Activated B cell treated with CpG ODN at 0.5 μM for 24 hours (primary cell): Measurements from ENCODE around the gene CBARP. TPM values are rescaled to one million over a fixed set of nuclear protein-coding genes. Genes with fewer than 3 reads are reported as not detected.
A peak's percentile ranks its signal among the peaks of the same experiment; 100 is the strongest.

Experiments
- ATAC-seq: fragments of 200-7000 bp; cut with Tn5 transposase; one replicate; pipeline ENCODE4 v1.10.0; 2021; ENCODE audit warnings: low read depth, mild to moderate bottlenecking, moderate library complexity
- CTCF ChIA-PET: fragments of 350-600 bp; sonication (Branson Sonifier 250); formaldehyde crosslinking; loops from one replicate; lab custom pipeline; 2021; ENCODE audit warnings: antibody characterized with exemption; lab: Charles Lee
- POLR2A ChIA-PET: fragments of 350-600 bp; sonication (Branson Sonifier 250); formaldehyde crosslinking; loops from one replicate; lab custom pipeline; 2021; ENCODE audit warnings: antibody characterized with exemption; lab: Charles Lee
- DNase-seq: peaks from one replicate; pipeline ENCODE4 v3.0.0; 2022
- H3K27ac Mint-ChIP-seq: one replicate; pipeline ENCODE4 v1.8.0; 2020; ENCODE audit warnings: mixed read lengths
- H3K27me3 Mint-ChIP-seq: one replicate; pipeline ENCODE4 v1.8.0; 2021; ENCODE audit warnings: mixed read lengths
- H3K36me3 Mint-ChIP-seq: one replicate; pipeline ENCODE4 v1.8.0; 2021; ENCODE audit warnings: low read depth, mixed read lengths
- H3K4me1 Mint-ChIP-seq: one replicate; pipeline ENCODE4 v1.8.0; 2021; ENCODE audit warnings: mixed read lengths
- H3K4me3 Mint-ChIP-seq: one replicate; pipeline ENCODE4 v1.8.0; 2020; ENCODE audit warnings: mild to moderate bottlenecking, mixed read lengths
- H3K9me3 Mint-ChIP-seq: one replicate; pipeline ENCODE4 v1.8.0; 2020; ENCODE audit warnings: mixed read lengths
- CTCF ChIP-seq: fragments of 200-600 bp; IDR thresholded peaks from one replicate; pipeline ENCODE4 v1.8.0; 2022; ENCODE audit warnings: antibody characterized with exemption, mild to moderate bottlenecking
- intact Hi-C: fragments of 100-400 bp; cut with micrococcal nuclease; formaldehyde crosslinking; loops from one replicate; pipeline ENCODE4 v1.15.1; 2024
- total RNA-seq: library from RNA; stranded (reverse); gene quantifications from 2 replicates; pipeline ENCODE4 v1.2.3, GENCODE V29; 2022

The CBARP gene
- total RNA-seq, 1 donor from 2014 or later: 0.64 TPM

GRCh38 chr19:1270213-1270853, 32.5 kb upstream of the CBARP start:
- no peak for DNase-seq
- H3K4me3 Mint-ChIP-seq: peak overlapping the region; percentile 86
- ChIA-PET POLR2A (interaction anchor here (1.5 to 4.0 kb wide), 3 partner anchors 16 to 25 kb away, joined by 33 to 139 read pairs (median 37); no protein-coding TSS in a partner anchor), CTCF (interaction anchor here (0.8 to 9.8 kb wide), 2 partner anchors 27 to 408 kb away, joined by 3 to 540 read pairs; partner anchors contain the start of gene ATP5F1D)
- H3K36me3 Mint-ChIP-seq: peaks cover 45% of the 10 kb centered on the region
- peak overlapping the region; percentile 80 for H3K27ac Mint-ChIP-seq
- H3K9me3 Mint-ChIP-seq: no peaks in the 10 kb centered on the region
- no peak for ATAC-seq
- intact Hi-C loops: no loop called here
- TF ChIP-seq CTCF: no peak
- no peaks in the 10 kb centered on the region for H3K27me3 Mint-ChIP-seq
- H3K4me1 Mint-ChIP-seq: peaks cover 71% of the 10 kb centered on the region

GRCh38 chr19:1269478-1270212, 31.8 kb upstream of the CBARP start:
- POLR2A ChIA-PET: interaction anchor here (0.5 to 11.5 kb wide), 64 partner anchors 8 to 1681 kb away, joined by 3 to 824 read pairs (median 6); partner anchors contain the start of genes ABCA7, ARHGAP45, ATP5F1D and C19orf25
- peak; percentile 9 for ATAC-seq
- no peak for TF ChIP-seq CTCF
- peaks cover 45% of the 10 kb centered on the region for H3K36me3 Mint-ChIP-seq
- peak; percentile 86 for DNase-seq
- H3K27ac Mint-ChIP-seq: peak overlapping the region; percentile 80
- intact Hi-C loops: loop anchor here (1.0 to 2.0 kb wide), 3 partner anchors 8 to 473 kb away; partner anchors contain the start of genes DAZAP1 and PTBP1
- no peaks in the 10 kb centered on the region for H3K27me3 Mint-ChIP-seq
- H3K4me3 Mint-ChIP-seq: peak overlapping the region; percentile 86
- H3K9me3 Mint-ChIP-seq: no peaks in the 10 kb centered on the region
- H3K4me1 Mint-ChIP-seq: peaks cover 77% of the 10 kb centered on the region
- CTCF ChIA-PET: interaction anchor here (0.8 to 9.8 kb wide), 3 partner anchors 18 to 407 kb away, joined by 3 to 540 read pairs (median 3); partner anchors contain the start of gene ATP5F1D

GRCh38 chr19:1269065-1269477, 31.3 kb upstream of the CBARP start, which contains the start of gene CIRBP:
TSS of gene CIRBP (plus strand) at chr19:1269332. CDS start at chr19:1270934, 1,602 bp downstream.
- CTCF ChIA-PET: interaction anchor here (0.8 to 9.8 kb wide), 3 partner anchors 17 to 406 kb away, joined by 3 to 540 read pairs (median 3); partner anchors contain the start of gene ATP5F1D
- DNase-seq (peak; percentile 99), ATAC-seq (peak; percentile 72)
- no peaks in the 10 kb centered on the region for H3K9me3 Mint-ChIP-seq
- POLR2A ChIA-PET: interaction anchor here (0.5 to 11.5 kb wide), 88 partner anchors 8 to 1681 kb away, joined by 3 to 824 read pairs (median 5); partner anchors contain the start of genes ABCA7, ARHGAP45, ATP5F1D and C19orf25
- peaks cover 42% of the 10 kb centered on the region for H3K36me3 Mint-ChIP-seq
- H3K4me3 Mint-ChIP-seq: peak within 1 kb of the TSS; percentile 86
- peak within 1 kb of the TSS; percentile 85 for H3K27ac Mint-ChIP-seq
- no peak for TF ChIP-seq CTCF
- no peaks in the 10 kb centered on the region for H3K27me3 Mint-ChIP-seq
- intact Hi-C loops: loop anchor here (1.0 to 2.0 kb wide), 3 partner anchors 8 to 472 kb away; partner anchors contain the start of genes DAZAP1 and PTBP1
- peaks cover 79% of the 10 kb centered on the region for H3K4me1 Mint-ChIP-seq

GRCh38 chr19:1268226-1269064, 30.6 kb upstream of the CBARP start:
- DNase-seq (no peak), ATAC-seq (no peak)
- Mint-ChIP-seq H3K9me3 (no peaks in the 10 kb centered on the region), H3K27ac (peak overlapping the region; percentile 85), H3K27me3 (no peaks in the 10 kb centered on the region), H3K4me3 (peak overlapping the region; percentile 80), H3K36me3 (peaks cover 36% of the 10 kb centered on the region), H3K4me1 (peaks cover 79% of the 10 kb centered on the region)
- TF ChIP-seq CTCF: no peak
- POLR2A ChIA-PET: interaction anchor here (0.6 to 11.5 kb wide), 84 partner anchors 9 to 1682 kb away, joined by 3 to 824 read pairs (median 5); partner anchors contain the start of genes ABCA7, ARHGAP45, ATP5F1D and C19orf25
- intact Hi-C loops: loop anchor here (1.0 to 2.0 kb wide), 3 partner anchors 7 to 472 kb away; partner anchors contain the start of genes DAZAP1 and PTBP1
- CTCF ChIA-PET: interaction anchor here (2.5 to 9.8 kb wide), 2 partner anchors 22 to 26 kb away, joined by 10 to 540 read pairs; partner anchors contain the start of gene ATP5F1D
